ENCODE measurements around the gene MRGPRF.

DNA sequence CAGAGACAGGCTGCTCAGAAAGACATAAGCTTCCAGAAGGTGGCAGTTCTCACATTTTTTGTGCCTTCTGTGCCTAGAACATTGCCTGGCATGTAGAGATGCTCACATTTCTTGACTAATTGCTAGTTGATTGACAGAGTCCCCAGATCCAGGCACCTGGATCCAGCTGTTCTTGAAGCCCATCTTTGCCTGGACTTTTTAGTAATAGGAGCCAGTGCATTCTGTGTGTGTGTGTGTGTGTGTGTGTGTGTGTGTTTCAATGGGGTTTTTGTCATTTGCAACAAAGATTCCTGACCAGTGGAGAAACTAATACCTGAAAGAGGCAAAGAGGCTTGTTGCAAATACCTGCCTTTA lies 15.1 kb downstream of the MRGPRF start:
- TF ChIP-seq, protein P1, sequence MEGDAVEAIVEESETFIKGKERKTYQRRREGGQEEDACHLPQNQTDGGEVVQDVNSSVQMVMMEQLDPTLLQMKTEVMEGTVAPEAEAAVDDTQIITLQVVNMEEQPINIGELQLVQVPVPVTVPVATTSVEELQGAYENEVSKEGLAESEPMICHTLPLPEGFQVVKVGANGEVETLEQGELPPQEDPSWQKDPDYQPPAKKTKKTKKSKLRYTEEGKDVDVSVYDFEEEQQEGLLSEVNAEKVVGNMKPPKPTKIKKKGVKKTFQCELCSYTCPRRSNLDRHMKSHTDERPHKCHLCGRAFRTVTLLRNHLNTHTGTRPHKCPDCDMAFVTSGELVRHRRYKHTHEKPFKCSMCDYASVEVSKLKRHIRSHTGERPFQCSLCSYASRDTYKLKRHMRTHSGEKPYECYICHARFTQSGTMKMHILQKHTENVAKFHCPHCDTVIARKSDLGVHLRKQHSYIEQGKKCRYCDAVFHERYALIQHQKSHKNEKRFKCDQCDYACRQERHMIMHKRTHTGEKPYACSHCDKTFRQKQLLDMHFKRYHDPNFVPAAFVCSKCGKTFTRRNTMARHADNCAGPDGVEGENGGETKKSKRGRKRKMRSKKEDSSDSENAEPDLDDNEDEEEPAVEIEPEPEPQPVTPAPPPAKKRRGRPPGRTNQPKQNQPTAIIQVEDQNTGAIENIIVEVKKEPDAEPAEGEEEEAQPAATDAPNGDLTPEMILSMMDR (IDR thresholded peaks at IDR 0.05): no peak
- TF ChIP-seq MXI1 (IDR thresholded peaks at IDR 0.05; ENCODE audit: low read depth, low read length) (no peak), TAF1 (IDR thresholded peaks at IDR 0.05; ENCODE audit: borderline replicate concordance, low read depth, low read length) (no peak), JUND (IDR thresholded peaks at IDR 0.05) (no peak), EZH2phosphoT487 (IDR thresholded peaks at IDR 0.05; ENCODE audit: borderline replicate concordance, low read depth) (no peak), GATA2 (CRISPR knock-in tag; IDR thresholded peaks at IDR 0.05) (no peak), POLR2AphosphoS5 (IDR thresholded peaks at IDR 0.05; ENCODE audit: low read depth, low read length) (no peak), ELF1 (IDR thresholded peaks at IDR 0.05) (no peak), RFX5 (IDR thresholded peaks at IDR 0.05; ENCODE audit: low read length) (no peak), EP300 (IDR thresholded peaks at IDR 0.05; ENCODE audit: borderline replicate concordance in 1 of 2, low read depth in 1 of 2, low read length in 1 of 2) (no peak), FOXJ3 (CRISPR knock-in tag; IDR thresholded peaks at IDR 0.05) (no peak), SIN3A (IDR thresholded peaks at IDR 0.05; ENCODE audit: borderline replicate concordance, low read depth, low read length) (no peak)
- TF ChIP-seq, protein P2, sequence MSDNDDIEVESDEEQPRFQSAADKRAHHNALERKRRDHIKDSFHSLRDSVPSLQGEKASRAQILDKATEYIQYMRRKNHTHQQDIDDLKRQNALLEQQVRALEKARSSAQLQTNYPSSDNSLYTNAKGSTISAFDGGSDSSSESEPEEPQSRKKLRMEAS (IDR thresholded peaks at IDR 0.05; ENCODE audit: low read depth): no peak

All from SK-N-SH (cell line).